GM18508 (cell line): ENCODE measurements around the gene HOXC6.
A peak's percentile ranks its signal among the peaks of the same experiment; 100 is the strongest.

Experiments used
- ATAC-seq: cut with Tn5 transposase; IDR thresholded peaks from one replicate; pipeline ENCODE4 v1.9.1; 2021; ENCODE audit warnings: moderate number of reproducible peaks; ENCODE audit not compliant: insufficient read depth, unreplicated experiment

The HOXC6 gene

GRCh38 chr12:54051874-54052437, 23.7 kb downstream of the HOXC6 start:
- ATAC-seq: no peak

GRCh38 chr12:54052438-54053002, 24.3 kb downstream of the HOXC6 start:
- ATAC-seq: no peak

- ATAC-seq: peak; percentile 56
These were observed 24.9 kb downstream of the HOXC6 start for GRCh38 chr12:54053003-54053750.

GRCh38 chr12:54053751-54054741, 25.8 kb downstream of the HOXC6 start, which contains the start of gene HOXC4:
Gene HOXC4, plus strand, starts transcription at chr12:54053835. Its CDS starts 88 bp downstream, at chr12:54053923.
- no peak for ATAC-seq

- ATAC-seq: no peak
These were observed 26.5 kb downstream of the HOXC6 start for GRCh38 chr12:54054742-54055194.

- ATAC-seq: no peak
These were observed 27.3 kb downstream of the HOXC6 start for GRCh38 chr12:54055552-54055951.

GRCh38 chr12:54056110-54056509, 27.9 kb downstream of the HOXC6 start:
- no peak for ATAC-seq

GRCh38 chr12:54058128-54058768, 30.0 kb downstream of the HOXC6 start:
- no peak for ATAC-seq

- ATAC-seq: no peak
These were observed 31.4 kb downstream of the HOXC6 start for GRCh38 chr12:54059668-54060067.

- no peak for ATAC-seq
These were observed 32.1 kb downstream of the HOXC6 start for GRCh38 chr12:54060174-54060974.

GRCh38 chr12:54060975-54061778, 32.9 kb downstream of the HOXC6 start:
- ATAC-seq: no peak

GRCh38 chr12:54065677-54066076, 37.4 kb downstream of the HOXC6 start:
- ATAC-seq: no peak

- ATAC-seq: no peak
These were observed 38.2 kb downstream of the HOXC6 start for GRCh38 chr12:54066408-54066807.

- no peak for ATAC-seq
These were observed 40.3 kb downstream of the HOXC6 start for GRCh38 chr12:54068418-54069070.

GRCh38 chr12:54071942-54072341, 43.7 kb downstream of the HOXC6 start:
- no peak for ATAC-seq

- no peak for ATAC-seq
These were observed 46.1 kb downstream of the HOXC6 start for GRCh38 chr12:54074308-54074707.

- no peak for ATAC-seq
These were observed 47.2 kb downstream of the HOXC6 start for GRCh38 chr12:54075409-54075808.

- ATAC-seq: no peak
These were observed 47.7 kb downstream of the HOXC6 start for GRCh38 chr12:54075974-54076373.
